Upper lobe of left lung (tissue), 6 donors: Measurements from ENCODE around the gene USP36. TPM values are rescaled to one million over a fixed set of nuclear protein-coding genes. Genes with fewer than 3 reads are reported as not detected.
"Not testable (repeated sequence)": the region's sequence is repeated elsewhere in the genome, so short reads cannot be mapped to it uniquely, and the experiment has no call there.

Experiments
- ATAC-seq, 2 donors: fragments of 200-7000 bp; cut with Tn5 transposase; one replicate each; pipeline ENCODE4 v1.9.1; 2022; ENCODE audit warnings: mild to moderate bottlenecking in 2 of 2, moderate library complexity in 2 of 2; ENCODE audit not compliant: low FRiP score in 2 of 2
- DNase-seq, 2 donors: peaks; one replicate each; pipeline ENCODE4 v3.0.0-alpha.2; 2019 to 2020
- H3K27ac ChIP-seq, 4 donors: fragments of 200-600 bp; sonication (generic); one replicate each; pipeline ENCODE4 v1.5.1; 2016 to 2019
- H3K27me3 ChIP-seq, 4 donors: fragments of 200-600 bp; sonication (generic); one replicate each; pipeline ENCODE4 v1.5.1; 2017 to 2019
- H3K36me3 ChIP-seq, 4 donors: fragments of 200-600 bp; sonication (generic); one replicate each; pipeline ENCODE4 v1.5.1; 2016 to 2019
- H3K4me1 ChIP-seq, 4 donors: fragments of 200-600 bp; sonication (generic); one replicate each; pipeline ENCODE4 v1.5.1; 2018 to 2019
- H3K4me3 ChIP-seq, 4 donors: fragments of 200-600 bp; sonication (generic); one replicate each; pipeline ENCODE4 v1.5.1; 2017 to 2019; ENCODE audit warnings: mild to moderate bottlenecking in 2 of 4, moderate library complexity in 1 of 4
- H3K9me3 ChIP-seq, 4 donors: fragments of 200-600 bp; sonication (generic); one replicate each; pipeline ENCODE4 v1.5.1; 2018 to 2019
- CTCF ChIP-seq, 6 experiments: fragments of 450-650 bp in 4 of 6; fragments of 200-600 bp in 2 of 6; sonication (generic) in 2 of 6; IDR thresholded peaks; one replicate each; pipeline ENCODE4 v1.5.1; 2016 to 2019; ENCODE audit warnings: antibody characterized with exemption in 6 of 6
- EP300 ChIP-seq, 4 donors: sonication (generic); formaldehyde crosslinking; IDR thresholded peaks; one replicate each; pipeline ENCODE4 v1.5.1; 2017; ENCODE audit warnings: antibody characterized with exemption in 4 of 4, control low read depth in 2 of 4
- POLR2A ChIP-seq, 4 donors: fragments of 450-650 bp; IDR thresholded peaks; one replicate each; pipeline ENCODE4 v1.5.1; 2016 to 2017; ENCODE audit warnings: antibody characterized with exemption in 4 of 4, mild to moderate bottlenecking in 2 of 4
- POLR2AphosphoS5 ChIP-seq, 2 donors: sonication (generic); formaldehyde crosslinking; IDR thresholded peaks; one replicate each; pipeline ENCODE4 v1.5.1; 2017; ENCODE audit warnings: antibody characterized with exemption in 2 of 2
- WGBS, 2 donors: methylation state at CpG; one replicate each; pipeline ENCODE4 v1.1.5; 2017 to 2018; 5-methylcytosine and 5-hydroxymethylcytosine counted together
- total RNA-seq, 6 donors: library from RNA; depleted of rRNA in 4 of 6; stranded (reverse); fragments of >200 nt in 4 of 6; gene quantifications; one replicate each; pipeline versions ENCODE4 v1.1.0 to v1.2.1, GENCODE V29; 2016 to 2021
- donor health status: DM: no; HTN: no; CAD: no; lungs with moderate emphysema.
- donor health status: DM: no; HTN: yes; CAD: no; lungs with severe emphysema.

Gene USP36
- total RNA-seq, 6 donors from 2014 or later: 31.1 to 76.5 (median 55.4) TPM

GRCh38 chr17:78872486-78872885 lies 31.9 kb upstream of the USP36 start:
- TF ChIP-seq CTCF (IDR thresholded peaks at IDR 0.05) (no peak), POLR2A (IDR thresholded peaks at IDR 0.05) (no peak), EP300 (IDR thresholded peaks at IDR 0.05) (no peak), POLR2AphosphoS5 (IDR thresholded peaks at IDR 0.05) (no peak)
- H3K4me3 ChIP-seq: no peak overlapping the region
- 69 to 77% methylated on average over 6 of the region's 6 CpGs for WGBS, 2 donors
- DNase-seq: no peak
- peaks cover 0 to 7% (median 3%) of the 10 kb centered on the region in 4 donors for H3K4me1 ChIP-seq
- H3K27ac ChIP-seq: peak overlapping the region in 1 of 4 donors; percentile 16
- no peaks in the 10 kb centered on the region for H3K9me3 ChIP-seq
- no peak for ATAC-seq
- H3K27me3 ChIP-seq: no peaks in the 10 kb centered on the region
- peaks cover 0 to 46% (median 7%) of the 10 kb centered on the region in 4 donors for H3K36me3 ChIP-seq

GRCh38 chr17:78870621-78871020 lies 30.0 kb upstream of the USP36 start:
- H3K9me3 ChIP-seq: no peaks in the 10 kb centered on the region
- H3K4me3 ChIP-seq: no peak overlapping the region
- H3K27ac ChIP-seq: no peak overlapping the region
- 83 to 88% methylated on average over 15 of the region's 15 CpGs for WGBS, 2 donors
- H3K36me3 ChIP-seq: peaks cover 0 to 46% (median 7%) of the 10 kb centered on the region in 4 donors
- ATAC-seq (no peak), DNase-seq (no peak)
- no peak for TF ChIP-seq POLR2A (IDR thresholded peaks at IDR 0.05)
- no peak for TF ChIP-seq CTCF (IDR thresholded peaks at IDR 0.05)
- no peak for TF ChIP-seq EP300 (IDR thresholded peaks at IDR 0.05)
- no peak for TF ChIP-seq POLR2AphosphoS5 (IDR thresholded peaks at IDR 0.05)
- H3K27me3 ChIP-seq: no peaks in the 10 kb centered on the region
- peaks cover 6 to 18% (median 7%) of the 10 kb centered on the region in 4 donors for H3K4me1 ChIP-seq

- no peak for DNase-seq
- 71 to 78% methylated on average over 7 of the region's 7 CpGs for WGBS, 2 donors
- Histone ChIP-seq H3K4me1 (peaks cover 6 to 14% (median 9%) of the 10 kb centered on the region in 4 donors), H3K9me3 (no peaks in the 10 kb centered on the region), H3K36me3 (peaks cover 0 to 40% (median 7%) of the 10 kb centered on the region in 4 donors), H3K4me3 (no peak overlapping the region), H3K27ac (no peak overlapping the region), H3K27me3 (no peaks in the 10 kb centered on the region)
- ATAC-seq: no peak
- no peak for TF ChIP-seq EP300 (IDR thresholded peaks at IDR 0.05)
- TF ChIP-seq POLR2A (IDR thresholded peaks at IDR 0.05): no peak
- no peak for TF ChIP-seq CTCF (IDR thresholded peaks at IDR 0.05)
- no peak for TF ChIP-seq POLR2AphosphoS5 (IDR thresholded peaks at IDR 0.05)
Observed at GRCh38 chr17:78868391-78868790, 27.8 kb upstream of the USP36 start.

GRCh38 chr17:78867046-78867445 lies 26.4 kb upstream of the USP36 start:
- not testable (repeated sequence) for H3K27me3 ChIP-seq, H3K4me3 ChIP-seq, DNase-seq, H3K9me3 ChIP-seq, ATAC-seq
- H3K27ac ChIP-seq: peak overlapping the region; percentile 11 to 53 (median 43)
- peaks cover 6 to 14% (median 11%) of the 10 kb centered on the region in 4 donors for H3K4me1 ChIP-seq
- peaks cover 0 to 29% (median 7%) of the 10 kb centered on the region in 4 donors for H3K36me3 ChIP-seq
- WGBS, 2 donors: 81 to 95% methylated on average over 3 of the region's 3 CpGs

GRCh38 chr17:78865682-78866390 lies 25.2 kb upstream of the USP36 start:
- Histone ChIP-seq H3K27me3 (no peaks in the 10 kb centered on the region), H3K36me3 (peaks cover 0 to 21% (median 7%) of the 10 kb centered on the region in 4 donors), H3K4me1 (peaks cover 6 to 14% (median 11%) of the 10 kb centered on the region in 4 donors), H3K4me3 (peak overlapping the region in 1 of 4 donors; percentile 25), H3K9me3 (no peaks in the 10 kb centered on the region), H3K27ac (peak overlapping the region in 3 of 4 donors; percentile 32 to 49 (median 37))
- no peak for TF ChIP-seq POLR2A (IDR thresholded peaks at IDR 0.05)
- peak; percentile 81 to 91 (median 89) for TF ChIP-seq CTCF (IDR thresholded peaks at IDR 0.05)
- 25 to 28% methylated on average over 19 of the region's 19 CpGs for WGBS, 2 donors
- peak; percentile 74 to 86 for ATAC-seq
- DNase-seq: peak in 1 of 2 donors; percentile 87
